ENCODE results near the gene IYD.
A peak's percentile ranks its signal among the peaks of the same experiment; 100 is the strongest.

Gene IYD

GRCh38 chr6:150394899-150395295 is 26.1 kb downstream of the IYD start:
- no peak for DNase-seq (ENCODE audit: low read depth in 2 of 2)

- DNase-seq (ENCODE audit: low read depth in 2 of 2), result no peak
Observed at GRCh38 chr6:150395388-150396009, 26.7 kb downstream of the IYD start.

- DNase-seq (ENCODE audit: low read depth in 2 of 2), result no peak
Observed at GRCh38 chr6:150403458-150404246, 34.8 kb downstream of the IYD start.

GRCh38 chr6:150406948-150407347 is 38.1 kb downstream of the IYD start:
- no peak for DNase-seq (ENCODE audit: low read depth in 2 of 2)

GRCh38 chr6:150408842-150409241 is 40.0 kb downstream of the IYD start:
- no peak for DNase-seq (ENCODE audit: low read depth in 2 of 2)

- DNase-seq (ENCODE audit: low read depth in 2 of 2), result no peak
Observed at GRCh38 chr6:150409576-150410066, 40.8 kb downstream of the IYD start.

- DNase-seq (ENCODE audit: low read depth in 2 of 2), result no peak
Observed at GRCh38 chr6:150410399-150410798, 41.6 kb downstream of the IYD start.

GRCh38 chr6:150410906-150411305 is 42.1 kb downstream of the IYD start:
- no peak for DNase-seq (ENCODE audit: low read depth in 2 of 2)

- no peak for DNase-seq (ENCODE audit: low read depth in 2 of 2)
Observed at GRCh38 chr6:150412221-150412620, 43.4 kb downstream of the IYD start.

- no peak for DNase-seq (ENCODE audit: low read depth in 2 of 2)
Observed at GRCh38 chr6:150413198-150413597, 44.4 kb downstream of the IYD start.

- DNase-seq (ENCODE audit: low read depth in 2 of 2), result no peak
Observed at GRCh38 chr6:150413781-150414281, 45.0 kb downstream of the IYD start.

- no peak for DNase-seq (ENCODE audit: low read depth in 2 of 2)
Observed at GRCh38 chr6:150416128-150416527, 47.3 kb downstream of the IYD start.

- no peak for DNase-seq (ENCODE audit: low read depth in 2 of 2)
Observed at GRCh38 chr6:150417250-150417649, 48.4 kb downstream of the IYD start.

- DNase-seq (ENCODE audit: low read depth in 2 of 2), result no peak
Observed at GRCh38 chr6:150417899-150418826, 49.4 kb downstream of the IYD start.

GRCh38 chr6:150418827-150419594 is 50.2 kb downstream of the IYD start:
- DNase-seq (ENCODE audit: low read depth in 2 of 2), result peak in 1 of 2 donors; percentile 27

- DNase-seq (ENCODE audit: low read depth in 2 of 2), result no peak
Observed at GRCh38 chr6:150420428-150420827, 51.6 kb downstream of the IYD start.

- DNase-seq (ENCODE audit: low read depth in 2 of 2), result no peak
Observed at GRCh38 chr6:150420926-150421325, 52.1 kb downstream of the IYD start.

- DNase-seq (ENCODE audit: low read depth in 2 of 2), result no peak
Observed at GRCh38 chr6:150425508-150425907, 56.7 kb downstream of the IYD start.

- no peak for DNase-seq (ENCODE audit: low read depth in 2 of 2)
Observed at GRCh38 chr6:150426198-150426597, 57.4 kb downstream of the IYD start.

GRCh38 chr6:150427037-150427602 is 58.3 kb downstream of the IYD start:
- no peak for DNase-seq (ENCODE audit: low read depth in 2 of 2)

GRCh38 chr6:150427843-150428242 is 59.0 kb downstream of the IYD start:
- DNase-seq (ENCODE audit: low read depth in 2 of 2), result no peak
